Neural progenitor cell (in vitro differentiated cells): Measurements from ENCODE around the gene PREX1.

Experiments
- EZH2 ChIP-seq: fragments of 200-600 bp; sonication (generic); IDR thresholded peaks from 2 replicates; pipeline ENCODE4 v1.6.1; 2017; ENCODE audit warnings: antibody characterized with exemption, mild to moderate bottlenecking, moderate library complexity
- EZH2phosphoT487 ChIP-seq: fragments of 200-600 bp; sonication (generic); IDR thresholded peaks from 2 replicates; pipeline ENCODE4 v1.6.1; 2017; ENCODE audit warnings: antibody characterized with exemption
- TF ChIP-seq, protein P1 (sequence below): fragments of 200-600 bp; sonication (generic); IDR thresholded peaks from 2 replicates; pipeline ENCODE4 v1.5.1; 2017; ENCODE audit warnings: antibody characterized with exemption, mild to moderate bottlenecking

DNA sequence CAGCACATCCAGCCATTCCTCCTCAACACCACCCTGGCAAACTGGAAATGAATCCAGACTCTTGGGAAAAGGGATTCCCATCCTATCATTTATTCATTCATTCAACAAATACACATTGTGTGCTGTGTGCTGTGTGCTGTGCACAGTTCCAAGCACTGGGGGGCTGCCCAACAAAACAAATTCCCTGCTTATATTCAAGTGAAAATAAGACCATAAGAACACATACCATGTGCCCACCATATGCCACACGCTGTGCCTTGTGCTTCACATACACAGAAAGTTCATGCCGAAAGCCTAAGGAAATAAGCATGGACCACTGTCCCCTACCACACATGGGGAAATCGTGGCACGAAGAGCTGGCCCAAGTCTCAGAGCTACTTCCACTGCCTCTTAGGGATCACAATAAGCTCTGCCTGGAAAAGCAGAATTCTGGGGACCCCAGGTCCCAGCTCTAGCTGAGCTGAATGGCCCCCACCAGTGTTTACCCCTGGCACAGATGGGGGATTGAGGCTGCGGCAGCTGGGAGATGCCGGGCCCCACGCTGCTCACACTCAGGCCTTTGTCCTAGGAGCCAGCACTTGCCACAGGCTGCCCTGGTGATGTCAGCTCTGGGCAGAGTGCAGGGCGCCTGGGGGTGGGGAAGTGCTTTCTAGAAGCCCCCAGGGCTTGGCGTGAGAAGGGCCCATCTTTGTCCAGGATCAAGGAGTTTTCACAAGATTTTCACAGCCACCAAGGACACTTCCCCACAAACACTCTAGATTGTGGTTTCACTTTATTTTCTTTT is 99.6 kb downstream of the PREX1 start:
- TF ChIP-seq, protein P1, sequence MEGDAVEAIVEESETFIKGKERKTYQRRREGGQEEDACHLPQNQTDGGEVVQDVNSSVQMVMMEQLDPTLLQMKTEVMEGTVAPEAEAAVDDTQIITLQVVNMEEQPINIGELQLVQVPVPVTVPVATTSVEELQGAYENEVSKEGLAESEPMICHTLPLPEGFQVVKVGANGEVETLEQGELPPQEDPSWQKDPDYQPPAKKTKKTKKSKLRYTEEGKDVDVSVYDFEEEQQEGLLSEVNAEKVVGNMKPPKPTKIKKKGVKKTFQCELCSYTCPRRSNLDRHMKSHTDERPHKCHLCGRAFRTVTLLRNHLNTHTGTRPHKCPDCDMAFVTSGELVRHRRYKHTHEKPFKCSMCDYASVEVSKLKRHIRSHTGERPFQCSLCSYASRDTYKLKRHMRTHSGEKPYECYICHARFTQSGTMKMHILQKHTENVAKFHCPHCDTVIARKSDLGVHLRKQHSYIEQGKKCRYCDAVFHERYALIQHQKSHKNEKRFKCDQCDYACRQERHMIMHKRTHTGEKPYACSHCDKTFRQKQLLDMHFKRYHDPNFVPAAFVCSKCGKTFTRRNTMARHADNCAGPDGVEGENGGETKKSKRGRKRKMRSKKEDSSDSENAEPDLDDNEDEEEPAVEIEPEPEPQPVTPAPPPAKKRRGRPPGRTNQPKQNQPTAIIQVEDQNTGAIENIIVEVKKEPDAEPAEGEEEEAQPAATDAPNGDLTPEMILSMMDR: no peak
- TF ChIP-seq EZH2 (no peak), EZH2phosphoT487 (no peak)
